IPS-20b (cell line): ENCODE measurements around the gene APP.
A peak's percentile ranks its signal among the peaks of the same experiment; 100 is the strongest.
"Not testable (repeated sequence)": the region's sequence is repeated elsewhere in the genome, so short reads cannot be mapped to it uniquely, and the experiment has no call there.

Experiments used
- H3K27ac ChIP-seq: one replicate; pipeline ENCODE4 v1.5.1; 2013; ENCODE audit warnings: low read length
- H3K27me3 ChIP-seq: 2 replicates; pipeline ENCODE4 v1.6.1; 2013; ENCODE audit warnings: mild to moderate bottlenecking, low read length, inconsistent platforms; ENCODE audit not compliant: insufficient read depth
- H3K36me3 ChIP-seq: 2 replicates; pipeline ENCODE4 v1.6.1; 2013; ENCODE audit warnings: low read depth, mild to moderate bottlenecking, inconsistent platforms, low read length, moderate library complexity; ENCODE audit not compliant: insufficient read depth
- H3K4me1 ChIP-seq: 2 replicates; pipeline ENCODE4 v1.6.1; 2013; ENCODE audit warnings: mild to moderate bottlenecking, control low read depth, inconsistent platforms, low read length, moderate library complexity; ENCODE audit not compliant: insufficient read depth
- H3K4me3 ChIP-seq: 2 replicates; pipeline ENCODE4 v1.5.1; 2013; ENCODE audit warnings: mild to moderate bottlenecking, low read length, inconsistent platforms
- H3K9ac ChIP-seq: 2 replicates; pipeline ENCODE4 v1.6.1; 2013; ENCODE audit warnings: low read depth, mild to moderate bottlenecking, inconsistent platforms, low read length, moderate library complexity
- H3K9me3 ChIP-seq: 2 replicates; pipeline ENCODE4 v1.6.1; 2013; ENCODE audit warnings: mild to moderate bottlenecking, low read depth, low read length, inconsistent platforms; ENCODE audit not compliant: insufficient read depth

APP gene

GRCh38 chr21:26096494-26097371, 73.8 kb downstream of the APP start:
- no peaks in the 10 kb centered on the region for H3K36me3 ChIP-seq
- H3K4me1 ChIP-seq: peaks cover 46% of the 10 kb centered on the region
- H3K9me3 ChIP-seq: no peaks in the 10 kb centered on the region
- no peak overlapping the region for H3K9ac ChIP-seq
- H3K27ac ChIP-seq: no peak overlapping the region
- no peak overlapping the region for H3K4me3 ChIP-seq
- H3K27me3 ChIP-seq: no peaks in the 10 kb centered on the region

- Histone ChIP-seq H3K4me1 (peaks cover 49% of the 10 kb centered on the region), H3K4me3 (no peak overlapping the region), H3K27me3 (no peaks in the 10 kb centered on the region), H3K9me3 (no peaks in the 10 kb centered on the region), H3K9ac (no peak overlapping the region), H3K27ac (no peak overlapping the region), H3K36me3 (peaks cover 1% of the 10 kb centered on the region; the same call in 1 of the 2 replicates)
Observed at GRCh38 chr21:26095131-26095530, 75.4 kb downstream of the APP start.

GRCh38 chr21:26093122-26093521, 77.4 kb downstream of the APP start:
- Histone ChIP-seq H3K27ac (no peak overlapping the region), H3K4me3 (no peak overlapping the region), H3K9me3 (no peaks in the 10 kb centered on the region), H3K4me1 (peaks cover 31% of the 10 kb centered on the region), H3K27me3 (no peaks in the 10 kb centered on the region), H3K9ac (no peak overlapping the region), H3K36me3 (peaks cover 21% of the 10 kb centered on the region)

- H3K27ac ChIP-seq: no peak overlapping the region
- H3K36me3 ChIP-seq: peaks cover 36% of the 10 kb centered on the region
- H3K4me1 ChIP-seq: peaks cover 31% of the 10 kb centered on the region
- H3K4me3 ChIP-seq: no peak overlapping the region
- no peaks in the 10 kb centered on the region for H3K9me3 ChIP-seq
- H3K27me3 ChIP-seq: no peaks in the 10 kb centered on the region
- H3K9ac ChIP-seq: no peak overlapping the region
Observed at GRCh38 chr21:26091480-26092018, 79.0 kb downstream of the APP start.

GRCh38 chr21:26089730-26090129, 80.8 kb downstream of the APP start:
- H3K9ac ChIP-seq: no peak overlapping the region
- no peak overlapping the region for H3K4me3 ChIP-seq
- H3K36me3 ChIP-seq: peaks cover 46% of the 10 kb centered on the region
- no peaks in the 10 kb centered on the region for H3K27me3 ChIP-seq
- peaks cover 31% of the 10 kb centered on the region for H3K4me1 ChIP-seq
- H3K27ac ChIP-seq: no peak overlapping the region
- H3K9me3 ChIP-seq: no peaks in the 10 kb centered on the region

GRCh38 chr21:26087223-26087918, 83.2 kb downstream of the APP start:
- peaks cover 50% of the 10 kb centered on the region for H3K36me3 ChIP-seq
- H3K27me3 ChIP-seq: no peaks in the 10 kb centered on the region
- H3K4me1 ChIP-seq: peaks cover 27% of the 10 kb centered on the region
- no peak overlapping the region for H3K4me3 ChIP-seq
- no peak overlapping the region for H3K9ac ChIP-seq
- no peak overlapping the region for H3K27ac ChIP-seq
- no peaks in the 10 kb centered on the region for H3K9me3 ChIP-seq

GRCh38 chr21:26085882-26086281, 84.7 kb downstream of the APP start:
- H3K9me3 ChIP-seq: no peaks in the 10 kb centered on the region
- H3K4me3 ChIP-seq: no peak overlapping the region
- H3K36me3 ChIP-seq: peaks cover 50% of the 10 kb centered on the region
- no peaks in the 10 kb centered on the region for H3K27me3 ChIP-seq
- H3K9ac ChIP-seq: no peak overlapping the region
- H3K4me1 ChIP-seq: peaks cover 22% of the 10 kb centered on the region
- no peak overlapping the region for H3K27ac ChIP-seq

GRCh38 chr21:26085127-26085526, 85.4 kb downstream of the APP start:
- Histone ChIP-seq H3K27ac (no peak overlapping the region), H3K36me3 (peaks cover 49% of the 10 kb centered on the region), H3K27me3 (no peaks in the 10 kb centered on the region)

GRCh38 chr21:26082549-26082948, 88.0 kb downstream of the APP start:
- Histone ChIP-seq H3K36me3 (peaks cover 27% of the 10 kb centered on the region), H3K27ac (no peak overlapping the region), H3K27me3 (no peaks in the 10 kb centered on the region), H3K4me1 (peaks cover 36% of the 10 kb centered on the region), H3K9ac (no peak overlapping the region), H3K4me3 (no peak overlapping the region), H3K9me3 (no peaks in the 10 kb centered on the region)

More at GRCh38 chr21:26085127-26085526, 85.4 kb downstream of the APP start:
- no peak overlapping the region for H3K4me3 ChIP-seq
- no peak overlapping the region for H3K9ac ChIP-seq
- H3K9me3 ChIP-seq: no peaks in the 10 kb centered on the region
- H3K4me1 ChIP-seq: peaks cover 27% of the 10 kb centered on the region

GRCh38 chr21:26081175-26081760, 89.3 kb downstream of the APP start:
- H3K27me3 ChIP-seq, H3K9me3 ChIP-seq: not testable (repeated sequence)
- Histone ChIP-seq H3K27ac (peak overlapping the region; percentile 90), H3K36me3 (peaks cover 15% of the 10 kb centered on the region; the same call in 1 of the 2 replicates), H3K9ac (peak overlapping the region; percentile 72; the same call in 1 of the 2 replicates), H3K4me3 (peak overlapping the region; percentile 54), H3K4me1 (peaks cover 41% of the 10 kb centered on the region)

GRCh38 chr21:26080211-26080610, 90.4 kb downstream of the APP start:
- Histone ChIP-seq H3K9me3 (no peaks in the 10 kb centered on the region), H3K27ac (no peak overlapping the region), H3K36me3 (peaks cover 11% of the 10 kb centered on the region; the same call in 1 of the 2 replicates), H3K4me1 (peaks cover 41% of the 10 kb centered on the region), H3K4me3 (no peak overlapping the region), H3K27me3 (no peaks in the 10 kb centered on the region), H3K9ac (no peak overlapping the region)
